Central memory CD4-positive, alpha-beta T cell (primary cell): ENCODE results near the gene SDK2.

Source experiments
- DNase-seq: peaks from one replicate; pipeline ENCODE4 v3.0.0; 2022

The SDK2 gene

GRCh38 chr17:73650617-73651200, 6.5 kb upstream of the SDK2 start:
- no peak for DNase-seq

GRCh38 chr17:73650140-73650539, 5.9 kb upstream of the SDK2 start:
- DNase-seq, result no peak

- no peak for DNase-seq
Measured at GRCh38 chr17:73648974-73649373, 4.7 kb upstream of the SDK2 start.

- DNase-seq, result no peak
Measured at GRCh38 chr17:73648543-73648820, 4.2 kb upstream of the SDK2 start.

GRCh38 chr17:73647772-73648542, 3.7 kb upstream of the SDK2 start:
- DNase-seq, result no peak

- DNase-seq, result no peak
Measured at GRCh38 chr17:73647301-73647695, 3.1 kb upstream of the SDK2 start.

GRCh38 chr17:73646409-73647300, 2.4 kb upstream of the SDK2 start:
- DNase-seq, result no peak

- no peak for DNase-seq
Measured at GRCh38 chr17:73645050-73645871, 1.0 kb upstream of the SDK2 start.

- no peak for DNase-seq
Measured at GRCh38 chr17:73643852-73644144, 447 bp downstream of the SDK2 start.

- DNase-seq, result no peak
Measured at GRCh38 chr17:73643001-73643851, 1.0 kb downstream of the SDK2 start.

- DNase-seq, result no peak
Measured at GRCh38 chr17:73642659-73643000, 1.6 kb downstream of the SDK2 start.

- no peak for DNase-seq
Measured at GRCh38 chr17:73641826-73642600, 2.2 kb downstream of the SDK2 start.

- DNase-seq, result no peak
Measured at GRCh38 chr17:73640691-73641090, 3.6 kb downstream of the SDK2 start.

- no peak for DNase-seq
Measured at GRCh38 chr17:73639932-73640331, 4.3 kb downstream of the SDK2 start.

- DNase-seq, result no peak
Measured at GRCh38 chr17:73639322-73639721, 4.9 kb downstream of the SDK2 start.

- no peak for DNase-seq
Measured at GRCh38 chr17:73638556-73638955, 5.7 kb downstream of the SDK2 start.

GRCh38 chr17:73637866-73638265, 6.4 kb downstream of the SDK2 start:
- DNase-seq, result no peak

- DNase-seq, result no peak
Measured at GRCh38 chr17:73635101-73635817, 9.0 kb downstream of the SDK2 start.

GRCh38 chr17:73634629-73635028, 9.6 kb downstream of the SDK2 start:
- no peak for DNase-seq

- no peak for DNase-seq
Measured at GRCh38 chr17:73633736-73634135, 10.5 kb downstream of the SDK2 start.

- DNase-seq, result no peak
Measured at GRCh38 chr17:73632513-73632912, 11.7 kb downstream of the SDK2 start.
